Astrocyte (in vitro differentiated cells and primary cell): ENCODE data around the gene PFKFB4.

ENCODE experiments used
- CTCF ChIP-seq: IDR thresholded peaks from 2 replicates; pipeline ENCODE4 v1.5.1; 2011; ENCODE audit warnings: low read depth, mild to moderate bottlenecking, inconsistent platforms, low read length, moderate library complexity; ENCODE audit not compliant: insufficient read depth
- EZH2 ChIP-seq: IDR thresholded peaks from 2 replicates; pipeline ENCODE4 v1.6.1; 2012; ENCODE audit warnings: mild to moderate bottlenecking, low read length, inconsistent platforms; ENCODE audit not compliant: insufficient read depth

GRCh38 chr3:48532271-48532976 lies 24.2 kb downstream of the PFKFB4 start:
- TF ChIP-seq CTCF (no peak), EZH2 (no peak)
